Muscle of arm (tissue), 12 donors: ENCODE results near the gene FOXRED2. TPM values are rescaled to one million over a fixed set of nuclear protein-coding genes. Genes with fewer than 3 reads are reported as not detected.
"Not testable (repeated sequence)": the region's sequence is repeated elsewhere in the genome, so short reads cannot be mapped to it uniquely, and the experiment has no call there.

Source experiments
- DNase-seq: peaks from one replicate; pipeline ENCODE4 v3.0.0-alpha.2; 2013
- polyA plus RNA-seq, 12 donors: library from polyadenylated mRNA; unstranded; fragments of 120-200 nt; gene quantifications; one replicate each; pipeline ENCODE4 v1.2.1, GENCODE V29; 2013; ENCODE audit not compliant: insufficient read length in 12 of 12

Gene FOXRED2
- polyA plus RNA-seq, 12 donors: 9.8 to 23.2 (median 18.0) TPM; not detected in 1

- not testable (repeated sequence) for DNase-seq
Measured at GRCh38 chr22:36452978-36453607, 53.7 kb downstream of the FOXRED2 start.

- DNase-seq: no peak
Measured at GRCh38 chr22:36452250-36452977, 54.4 kb downstream of the FOXRED2 start.

- DNase-seq: not testable (repeated sequence)
Measured at GRCh38 chr22:36450923-36451322, 55.9 kb downstream of the FOXRED2 start.

GRCh38 chr22:36449596-36450175 is 57.2 kb downstream of the FOXRED2 start:
- DNase-seq: no peak

GRCh38 chr22:36447632-36448031 is 59.2 kb downstream of the FOXRED2 start:
- no peak for DNase-seq

GRCh38 chr22:36445158-36445668 is 61.6 kb downstream of the FOXRED2 start:
- DNase-seq: no peak

GRCh38 chr22:36443198-36443770 is 63.6 kb downstream of the FOXRED2 start:
- no peak for DNase-seq

GRCh38 chr22:36442506-36443197 is 64.2 kb downstream of the FOXRED2 start:
- no peak for DNase-seq

- DNase-seq: no peak
Measured at GRCh38 chr22:36440429-36441002, 66.3 kb downstream of the FOXRED2 start.

GRCh38 chr22:36439481-36440271 is 67.2 kb downstream of the FOXRED2 start:
- DNase-seq: no peak

Other genes starting within 250 kb of the FOXRED2 start
- gene MYH9, start 119.1 kb downstream of the FOXRED2 start, polyA plus RNA-seq: 100 to 1,000 TPM in 6 of 12 donors, 10 to 100 TPM in 6; 77.1 to 364 (median 100) TPM
- 100 to 1,000 TPM in 9 of 12 donors, 10 to 100 TPM in 2, not detected in 1; 98.7 to 118 (median 106) TPM for gene TXN2, start 25.4 kb downstream of the FOXRED2 start, polyA plus RNA-seq
- gene EIF3D, start 22.1 kb upstream of the FOXRED2 start, polyA plus RNA-seq: 100 to 1,000 TPM in 11 of 12 donors, not detected in 1; 142 to 190 (median 183) TPM
- under 1 TPM in 1 of 12 donors, not detected in 11; 0.08 TPM for gene CACNG2, start 196.7 kb upstream of the FOXRED2 start, polyA plus RNA-seq